BE2C (cell line): ENCODE results near the gene MCFD2. TPM values are rescaled to one million over a fixed set of nuclear protein-coding genes. Genes with fewer than 3 reads are reported as not detected.

Experiments
- DNase-seq: peaks from one replicate; pipeline ENCODE4 v3.0.0-alpha.2; 2020
- H3K27me3 ChIP-seq: fragments of 250-450 bp; sonication (Bioruptor Pico); 2 replicates; pipeline ENCODE4 v1.5.1; 2020; ENCODE audit warnings: mild to moderate bottlenecking
- H3K36me3 ChIP-seq: fragments of 250-450 bp; sonication (Bioruptor Pico); 2 replicates; pipeline ENCODE4 v1.5.1; 2020; ENCODE audit warnings: mild to moderate bottlenecking
- H3K4me1 ChIP-seq: fragments of 250-450 bp; sonication (Bioruptor Pico); 2 replicates; pipeline ENCODE4 v1.5.1; 2020
- H3K4me3 ChIP-seq: 2 replicates; pipeline ENCODE4 v1.5.1; 2011; ENCODE audit warnings: low read depth, low read length
- H3K9me3 ChIP-seq: fragments of 250-450 bp; sonication (Bioruptor Pico); 2 replicates; pipeline ENCODE4 v1.5.1; 2020
- polyA plus RNA-seq: library from polyadenylated mRNA; unstranded; fragments of >200 nt; gene quantifications from one replicate; pipeline ENCODE4 v1.2.1, GENCODE V29; 2012; ENCODE audit warnings: low read depth, missing spikeins; ENCODE audit not compliant: insufficient read length, insufficient read depth
- TF ChIP-seq, protein P1 (sequence below): IDR thresholded peaks from 2 replicates; pipeline ENCODE4 v1.5.1; 2012; ENCODE audit warnings: mild to moderate bottlenecking, low read depth, low read length

The MCFD2 gene
- 42.6 TPM for polyA plus RNA-seq

DNA sequence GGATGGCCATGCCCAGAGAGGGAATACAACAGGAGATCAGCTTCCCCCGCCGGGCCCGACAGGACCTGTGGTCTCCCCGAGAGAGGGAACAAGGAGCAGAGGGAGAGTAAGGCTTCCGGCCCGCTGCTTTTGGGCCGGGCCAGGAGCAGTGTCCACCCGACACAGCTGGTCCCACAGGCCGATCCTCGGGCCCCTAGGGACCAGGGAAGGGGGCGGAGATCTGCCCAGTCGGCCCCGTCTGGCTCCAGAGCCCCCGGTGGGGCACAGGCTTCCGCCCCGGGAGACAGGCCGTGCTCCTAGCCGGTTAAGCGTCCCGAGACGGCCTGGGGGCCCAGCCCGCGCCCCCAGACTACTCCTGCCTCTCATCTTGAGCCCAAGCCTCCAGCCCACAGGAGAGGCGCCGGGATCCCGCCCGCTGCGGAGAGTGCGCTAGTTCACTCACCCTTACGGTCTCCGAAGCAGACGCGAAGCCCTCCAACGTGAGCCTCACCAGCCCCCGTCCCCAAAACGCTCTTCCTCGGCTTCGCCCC, at the start of gene MCFD2:
TSS of gene MCFD2 (minus strand) at position 526 of the 530 bp plus-strand sequence. CDS start 6,635 bp downstream, outside the sequence.
- no peaks in the 10 kb centered on the region for H3K9me3 ChIP-seq

DNA sequence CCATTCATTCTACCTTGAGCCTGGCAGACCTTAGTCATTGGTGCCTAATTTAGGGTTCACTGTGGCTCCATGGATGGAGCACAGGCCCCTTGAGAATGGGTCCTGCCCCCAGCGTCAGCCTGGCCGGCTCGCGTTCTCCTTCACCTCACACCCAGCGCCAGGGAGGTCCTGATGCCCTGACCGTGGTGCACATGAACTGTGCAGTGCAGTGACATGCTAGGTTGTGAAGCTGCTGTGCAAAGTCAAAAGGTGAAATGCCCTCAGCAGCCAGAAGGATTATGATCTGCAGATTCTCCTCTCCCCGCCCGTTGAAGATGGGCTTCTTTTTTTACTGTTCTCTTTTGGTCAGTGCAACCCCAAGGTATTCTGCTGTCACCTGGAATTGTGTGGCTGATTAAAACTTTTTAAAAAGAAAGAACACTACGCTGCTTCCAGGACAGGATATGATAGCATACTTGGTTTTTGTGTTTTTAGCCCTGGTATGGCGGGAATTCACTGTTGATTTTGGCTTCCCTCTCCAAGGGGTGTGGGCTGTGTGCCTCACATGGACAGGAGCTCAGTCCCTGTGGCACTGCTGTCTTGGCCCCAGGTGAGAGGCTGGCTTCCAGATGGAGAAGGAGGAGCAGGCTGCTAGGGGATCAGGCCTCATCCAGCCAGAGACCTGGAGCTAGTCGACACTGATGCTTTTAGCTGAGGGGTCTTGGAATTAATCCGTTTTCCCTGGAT, 49.4 kb upstream of the MCFD2 start:
- no peaks in the 10 kb centered on the region for H3K36me3 ChIP-seq
- no peaks in the 10 kb centered on the region for H3K4me1 ChIP-seq

More for the DNA sequence above, at the start of gene MCFD2:
- TF ChIP-seq, protein P1, sequence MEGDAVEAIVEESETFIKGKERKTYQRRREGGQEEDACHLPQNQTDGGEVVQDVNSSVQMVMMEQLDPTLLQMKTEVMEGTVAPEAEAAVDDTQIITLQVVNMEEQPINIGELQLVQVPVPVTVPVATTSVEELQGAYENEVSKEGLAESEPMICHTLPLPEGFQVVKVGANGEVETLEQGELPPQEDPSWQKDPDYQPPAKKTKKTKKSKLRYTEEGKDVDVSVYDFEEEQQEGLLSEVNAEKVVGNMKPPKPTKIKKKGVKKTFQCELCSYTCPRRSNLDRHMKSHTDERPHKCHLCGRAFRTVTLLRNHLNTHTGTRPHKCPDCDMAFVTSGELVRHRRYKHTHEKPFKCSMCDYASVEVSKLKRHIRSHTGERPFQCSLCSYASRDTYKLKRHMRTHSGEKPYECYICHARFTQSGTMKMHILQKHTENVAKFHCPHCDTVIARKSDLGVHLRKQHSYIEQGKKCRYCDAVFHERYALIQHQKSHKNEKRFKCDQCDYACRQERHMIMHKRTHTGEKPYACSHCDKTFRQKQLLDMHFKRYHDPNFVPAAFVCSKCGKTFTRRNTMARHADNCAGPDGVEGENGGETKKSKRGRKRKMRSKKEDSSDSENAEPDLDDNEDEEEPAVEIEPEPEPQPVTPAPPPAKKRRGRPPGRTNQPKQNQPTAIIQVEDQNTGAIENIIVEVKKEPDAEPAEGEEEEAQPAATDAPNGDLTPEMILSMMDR = no peak
- peak; percentile 58 for DNase-seq
- Histone ChIP-seq H3K4me1 (no peaks in the 10 kb centered on the region; the same call in 1 of the 2 replicates), H3K36me3 (peaks cover 1% of the 10 kb centered on the region), H3K27me3 (no peaks in the 10 kb centered on the region), H3K4me3 (peak within 1 kb of the TSS; percentile 95)

DNA sequence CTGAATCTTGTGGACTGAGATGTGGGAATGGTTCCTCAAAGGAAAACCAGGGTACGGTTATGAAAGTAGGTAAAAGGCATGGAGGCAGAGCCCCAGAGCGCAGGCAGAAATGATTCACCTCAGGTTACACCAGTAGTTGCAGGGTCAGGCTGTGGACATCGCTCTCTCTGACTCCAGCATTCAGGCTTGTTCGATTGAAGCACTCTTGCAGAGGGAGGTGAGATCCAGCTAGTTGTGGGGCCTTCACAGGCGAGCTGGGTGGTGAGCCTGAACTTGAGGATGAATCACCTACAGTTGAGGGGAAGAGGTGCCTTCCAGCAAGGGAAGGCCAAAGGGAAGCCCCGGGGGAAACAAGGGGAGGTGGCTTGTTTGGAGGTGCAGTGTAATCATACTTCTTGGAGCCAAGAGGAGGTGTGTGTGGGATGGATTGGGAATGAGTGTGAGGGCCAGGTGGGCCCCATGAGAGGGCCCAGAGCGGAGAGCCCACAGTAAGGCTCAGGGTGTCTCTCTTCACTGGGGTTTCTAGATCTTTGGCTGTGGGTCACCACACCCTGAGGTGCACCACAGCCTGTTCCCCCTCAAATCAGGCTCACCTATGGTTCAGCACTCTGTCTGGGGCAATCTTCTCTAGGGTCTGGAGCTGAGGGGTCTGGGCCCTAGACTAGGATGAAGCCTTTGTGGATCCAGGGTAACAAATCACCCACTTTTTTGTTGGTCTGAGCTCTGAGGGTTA, 48.5 kb upstream of the MCFD2 start:
- TF ChIP-seq, protein P1 = no peak
- no peak for DNase-seq
- Histone ChIP-seq H3K4me3 (no peak overlapping the region), H3K9me3 (no peaks in the 10 kb centered on the region), H3K36me3 (no peaks in the 10 kb centered on the region), H3K4me1 (no peaks in the 10 kb centered on the region), H3K27me3 (no peaks in the 10 kb centered on the region)

More for the DNA sequence above, 49.4 kb upstream of the MCFD2 start:
- TF ChIP-seq, protein P1 = no peak
- no peaks in the 10 kb centered on the region for H3K27me3 ChIP-seq
- no peak for DNase-seq
- H3K9me3 ChIP-seq = no peaks in the 10 kb centered on the region
- H3K4me3 ChIP-seq = no peak overlapping the region

DNA sequence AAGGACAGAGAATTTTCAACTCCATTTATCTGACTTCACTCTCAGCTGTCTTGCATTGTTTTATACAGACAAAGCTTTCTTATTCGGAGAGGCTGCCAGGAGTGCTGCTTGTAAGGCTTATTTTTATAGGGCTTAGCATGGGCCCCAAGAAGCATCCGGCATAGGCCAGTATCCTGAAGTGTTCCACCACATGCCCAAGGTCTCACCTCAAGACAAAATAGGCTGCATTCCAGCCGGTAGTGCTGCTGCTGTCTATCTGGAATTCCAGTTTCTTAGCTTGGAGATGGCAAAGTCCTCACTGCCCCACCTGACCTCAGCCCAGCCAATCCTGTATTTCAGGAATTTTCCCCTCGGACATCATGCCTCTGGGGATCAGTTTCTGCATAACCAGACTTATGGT, 47.6 kb upstream of the MCFD2 start:
- DNase-seq = no peak
- Histone ChIP-seq H3K4me1 (no peaks in the 10 kb centered on the region), H3K9me3 (no peaks in the 10 kb centered on the region), H3K4me3 (no peak overlapping the region), H3K36me3 (no peaks in the 10 kb centered on the region), H3K27me3 (no peaks in the 10 kb centered on the region)
- TF ChIP-seq, protein P1 = no peak

DNA sequence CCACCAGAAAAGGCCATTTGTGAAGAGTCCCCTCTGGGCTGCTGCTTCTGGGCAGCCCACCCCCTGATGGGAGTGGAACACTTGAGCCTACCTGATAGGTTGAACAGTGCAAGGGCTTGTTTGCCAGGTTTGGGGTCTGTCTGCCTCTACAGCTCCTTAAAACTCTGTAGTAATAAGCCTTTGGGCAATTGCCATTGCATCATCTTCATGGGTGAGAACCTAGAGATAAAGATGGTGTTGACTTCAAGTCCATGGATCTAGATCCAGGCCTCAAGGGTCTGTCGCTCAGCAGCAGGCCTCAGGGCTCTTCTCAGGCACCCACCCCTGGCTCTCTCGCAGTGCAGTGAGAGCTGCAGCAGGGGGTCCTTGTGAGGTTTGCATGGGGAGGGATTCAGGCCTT, 47.1 kb upstream of the MCFD2 start:
- Histone ChIP-seq H3K36me3 (no peaks in the 10 kb centered on the region), H3K4me1 (no peaks in the 10 kb centered on the region), H3K9me3 (no peaks in the 10 kb centered on the region), H3K27me3 (no peaks in the 10 kb centered on the region), H3K4me3 (no peak overlapping the region)
- TF ChIP-seq, protein P1 = no peak
- no peak for DNase-seq
